Cardiac muscle cell (in vitro differentiated cells and primary cell): ENCODE measurements around the gene ATRNL1. TPM values are rescaled to one million over a fixed set of nuclear protein-coding genes. Genes with fewer than 3 reads are reported as not detected.

Experiments used
- DNase-seq, 2 donors: peaks; one replicate each; pipeline versions ENCODE4 v3.0.0 to v3.0.0-alpha.2; 2010 to 2017; ENCODE audit warnings: low read depth in 1 of 2, low spot score in 1 of 2
- H3K27ac ChIP-seq: fragments of 200-600 bp; sonication (generic); 2 replicates; pipeline ENCODE4 v1.5.1; 2016
- H3K27me3 ChIP-seq: fragments of 200-600 bp; sonication (generic); 2 replicates; pipeline ENCODE4 v1.6.0; 2016; ENCODE audit warnings: control low read depth
- H3K36me3 ChIP-seq: fragments of 200-600 bp; sonication (generic); 2 replicates; pipeline ENCODE4 v1.5.1; 2016; ENCODE audit warnings: control low read depth
- H3K4me1 ChIP-seq: fragments of 200-600 bp; sonication (generic); 2 replicates; pipeline ENCODE4 v1.8.1; 2017; ENCODE audit warnings: low read depth, mild to moderate bottlenecking, mixed run types
- H3K4me3 ChIP-seq: fragments of 200-600 bp; sonication (generic); 2 replicates; pipeline ENCODE4 v1.5.1; 2016; ENCODE audit warnings: mild to moderate bottlenecking
- H3K9me3 ChIP-seq: fragments of 200-600 bp; sonication (generic); 2 replicates; pipeline ENCODE4 v1.5.1; 2017; ENCODE audit warnings: low read depth, mild to moderate bottlenecking, control low read depth
- polyA plus RNA-seq: library from polyadenylated mRNA; unstranded; fragments of >200 nt; fragmentation: Nextera tagmentation; extraction: Ambion mirVana; gene quantifications from 2 replicates; pipeline ENCODE4 v1.2.1, GENCODE V29; 2016
- total RNA-seq: library from RNA; depleted of rRNA; stranded (reverse); fragments of >200 nt; gene quantifications from 2 replicates; pipeline ENCODE4 v1.2.3, GENCODE V29; 2016
- TF ChIP-seq, protein P1 (sequence below): IDR thresholded peaks from 2 replicates; pipeline ENCODE4 v1.5.1; 2012; ENCODE audit warnings: low read depth, mild to moderate bottlenecking, low read length

The ATRNL1 gene
- total and polyA plus RNA-seq, 2 experiments from 2014 or later = 4.5 to 14.1 TPM

DNA sequence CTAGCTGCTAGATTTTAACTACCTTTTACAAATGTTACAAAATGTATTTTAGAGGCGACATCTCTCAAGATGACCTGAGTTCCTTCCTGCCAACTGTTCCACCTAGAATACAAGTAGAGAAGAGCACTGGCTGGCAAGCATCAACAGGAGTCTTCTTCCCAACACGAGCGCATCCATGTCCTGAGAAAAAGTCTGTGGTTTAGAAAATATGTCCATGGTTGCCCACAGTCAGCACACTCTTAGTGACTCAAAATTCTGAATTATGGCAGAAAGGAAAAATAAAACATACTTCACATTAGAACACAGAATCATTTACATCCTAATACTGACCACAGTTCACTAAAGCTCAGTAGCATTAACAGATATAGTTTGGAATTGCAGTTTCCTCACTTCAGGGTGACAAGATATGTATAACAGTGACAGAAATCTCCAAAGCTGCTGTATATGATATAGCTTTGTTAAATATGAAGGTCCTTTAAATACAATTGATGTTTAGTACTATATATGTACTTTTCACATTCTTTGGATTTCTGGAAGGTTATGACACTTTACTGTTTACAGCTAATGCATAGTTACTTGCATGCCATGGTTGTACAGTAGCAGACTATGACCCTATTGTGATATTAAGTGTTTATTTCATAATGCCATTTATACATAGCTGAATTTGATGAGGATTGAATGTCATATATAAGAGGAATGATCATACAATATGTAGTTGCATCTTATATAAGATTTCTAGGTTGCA lies 852.7 kb downstream of the ATRNL1 start:
- no peak for DNase-seq
- Histone ChIP-seq H3K4me1 (peaks cover 10% of the 10 kb centered on the region), H3K27me3 (no peaks in the 10 kb centered on the region), H3K36me3 (no peaks in the 10 kb centered on the region), H3K4me3 (no peak overlapping the region), H3K9me3 (no peaks in the 10 kb centered on the region), H3K27ac (no peak overlapping the region)
- TF ChIP-seq, protein P1, sequence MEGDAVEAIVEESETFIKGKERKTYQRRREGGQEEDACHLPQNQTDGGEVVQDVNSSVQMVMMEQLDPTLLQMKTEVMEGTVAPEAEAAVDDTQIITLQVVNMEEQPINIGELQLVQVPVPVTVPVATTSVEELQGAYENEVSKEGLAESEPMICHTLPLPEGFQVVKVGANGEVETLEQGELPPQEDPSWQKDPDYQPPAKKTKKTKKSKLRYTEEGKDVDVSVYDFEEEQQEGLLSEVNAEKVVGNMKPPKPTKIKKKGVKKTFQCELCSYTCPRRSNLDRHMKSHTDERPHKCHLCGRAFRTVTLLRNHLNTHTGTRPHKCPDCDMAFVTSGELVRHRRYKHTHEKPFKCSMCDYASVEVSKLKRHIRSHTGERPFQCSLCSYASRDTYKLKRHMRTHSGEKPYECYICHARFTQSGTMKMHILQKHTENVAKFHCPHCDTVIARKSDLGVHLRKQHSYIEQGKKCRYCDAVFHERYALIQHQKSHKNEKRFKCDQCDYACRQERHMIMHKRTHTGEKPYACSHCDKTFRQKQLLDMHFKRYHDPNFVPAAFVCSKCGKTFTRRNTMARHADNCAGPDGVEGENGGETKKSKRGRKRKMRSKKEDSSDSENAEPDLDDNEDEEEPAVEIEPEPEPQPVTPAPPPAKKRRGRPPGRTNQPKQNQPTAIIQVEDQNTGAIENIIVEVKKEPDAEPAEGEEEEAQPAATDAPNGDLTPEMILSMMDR = no peak

DNA sequence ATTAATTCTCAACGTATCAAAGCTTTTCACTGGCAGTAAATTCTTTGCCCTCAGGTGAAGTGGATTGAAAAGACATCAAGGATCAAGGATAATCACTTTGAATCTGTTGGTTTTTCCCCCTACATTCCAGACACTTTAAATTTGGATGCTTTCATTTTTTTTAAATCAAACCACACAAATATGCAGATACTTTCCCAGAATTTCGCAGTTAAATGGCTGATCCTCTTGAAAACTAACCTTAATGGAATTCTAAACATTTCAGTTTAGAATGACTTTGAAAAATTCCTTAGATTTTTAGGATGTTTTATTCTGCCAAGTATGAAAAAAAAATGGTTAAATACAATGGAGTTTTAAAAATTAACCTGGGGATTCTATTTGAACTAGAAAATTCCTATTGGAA lies 853.9 kb downstream of the ATRNL1 start:
- TF ChIP-seq, protein P1 = no peak
- no peaks in the 10 kb centered on the region for H3K27me3 ChIP-seq
- H3K4me1 ChIP-seq = peaks cover 10% of the 10 kb centered on the region
- peak in 1 of 2 donors; percentile 47 for DNase-seq
- H3K9me3 ChIP-seq = no peaks in the 10 kb centered on the region
- H3K27ac ChIP-seq = no peak overlapping the region
- no peaks in the 10 kb centered on the region for H3K36me3 ChIP-seq
- no peak overlapping the region for H3K4me3 ChIP-seq

DNA sequence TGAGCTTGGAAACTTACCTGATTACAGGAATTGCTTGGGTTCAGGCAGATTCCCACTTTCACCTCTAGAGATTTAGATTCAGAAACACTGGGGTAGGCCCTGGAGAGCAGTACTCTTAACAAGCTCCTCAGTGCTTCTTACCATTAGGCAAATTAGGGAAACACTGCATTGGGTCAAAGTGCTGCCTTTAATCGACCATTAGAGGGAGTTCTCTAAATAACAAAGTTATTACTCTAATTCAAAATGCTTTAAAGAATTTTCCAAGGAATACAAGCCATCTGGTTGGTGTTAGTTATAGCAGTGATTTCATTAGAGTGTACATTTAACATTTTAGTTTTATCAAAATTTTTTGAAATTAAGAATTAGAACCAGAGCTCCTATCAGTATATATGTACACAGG lies 855.3 kb downstream of the ATRNL1 start:
- DNase-seq = peak in 1 of 2 donors; percentile 33
- H3K36me3 ChIP-seq = no peaks in the 10 kb centered on the region
- H3K27me3 ChIP-seq = no peaks in the 10 kb centered on the region
- TF ChIP-seq, protein P1 = peak; percentile 40
- no peak overlapping the region for H3K27ac ChIP-seq
- peaks cover 10% of the 10 kb centered on the region for H3K4me1 ChIP-seq
- no peaks in the 10 kb centered on the region for H3K9me3 ChIP-seq
- H3K4me3 ChIP-seq = no peak overlapping the region

DNA sequence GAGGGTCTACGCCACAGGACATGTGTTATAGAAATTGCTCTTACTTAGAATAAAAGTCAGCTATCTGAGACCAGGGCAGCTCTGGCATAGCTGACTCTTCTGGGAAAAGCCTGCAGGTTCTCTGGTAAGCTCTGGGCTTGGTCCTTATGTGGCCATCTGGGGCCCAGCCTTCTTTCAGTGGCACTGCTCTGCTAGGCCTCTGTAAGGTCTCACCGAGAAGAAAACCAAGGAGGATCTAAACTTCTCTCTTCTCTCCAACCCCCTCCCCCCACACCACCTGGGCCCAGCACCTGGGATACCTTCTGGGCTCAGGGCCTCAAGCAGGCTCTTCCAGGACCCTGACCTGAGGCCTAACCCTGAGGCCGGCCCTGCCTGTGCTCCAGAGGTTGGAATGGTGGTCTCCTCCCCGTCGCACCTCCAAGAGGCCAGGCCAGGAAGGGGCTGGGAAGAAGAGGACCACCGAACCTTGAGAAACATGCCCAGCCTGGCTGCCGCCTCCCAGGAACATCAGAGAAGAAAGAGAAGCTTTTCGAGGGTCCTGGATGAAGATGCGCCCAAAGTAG lies 856.2 kb downstream of the ATRNL1 start:
- Histone ChIP-seq H3K4me1 (peaks cover 10% of the 10 kb centered on the region), H3K9me3 (no peaks in the 10 kb centered on the region), H3K36me3 (no peaks in the 10 kb centered on the region), H3K27me3 (no peaks in the 10 kb centered on the region), H3K27ac (no peak overlapping the region), H3K4me3 (no peak overlapping the region)
- TF ChIP-seq, protein P1 = no peak
- DNase-seq = no peak

DNA sequence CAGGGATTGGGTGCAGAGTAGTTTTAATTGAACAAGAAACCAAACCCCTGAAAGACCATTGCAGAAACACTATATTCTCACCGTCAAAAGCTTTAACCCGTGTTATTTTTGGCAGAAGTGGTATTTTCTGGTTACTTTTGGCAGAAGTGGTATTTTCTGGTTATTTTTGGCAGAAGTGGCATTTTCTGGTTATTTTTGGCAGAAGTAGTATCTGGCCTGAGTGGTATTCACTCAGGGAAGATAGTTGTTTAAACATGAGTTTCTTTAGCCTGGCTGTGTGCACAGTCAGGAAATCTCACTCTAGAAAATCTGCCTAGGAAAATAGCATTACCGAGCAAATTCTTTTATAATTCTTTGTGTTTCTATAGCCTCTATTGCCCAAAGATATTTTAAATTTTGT lies 857.2 kb downstream of the ATRNL1 start:
- TF ChIP-seq, protein P1 = no peak
- Histone ChIP-seq H3K4me1 (peaks cover 10% of the 10 kb centered on the region), H3K36me3 (no peaks in the 10 kb centered on the region), H3K4me3 (no peak overlapping the region), H3K9me3 (no peaks in the 10 kb centered on the region), H3K27me3 (no peaks in the 10 kb centered on the region), H3K27ac (no peak overlapping the region)
- DNase-seq = peak in 1 of 2 donors; percentile 44
